ENCODE measurements around the gene C12orf76.

DNA sequence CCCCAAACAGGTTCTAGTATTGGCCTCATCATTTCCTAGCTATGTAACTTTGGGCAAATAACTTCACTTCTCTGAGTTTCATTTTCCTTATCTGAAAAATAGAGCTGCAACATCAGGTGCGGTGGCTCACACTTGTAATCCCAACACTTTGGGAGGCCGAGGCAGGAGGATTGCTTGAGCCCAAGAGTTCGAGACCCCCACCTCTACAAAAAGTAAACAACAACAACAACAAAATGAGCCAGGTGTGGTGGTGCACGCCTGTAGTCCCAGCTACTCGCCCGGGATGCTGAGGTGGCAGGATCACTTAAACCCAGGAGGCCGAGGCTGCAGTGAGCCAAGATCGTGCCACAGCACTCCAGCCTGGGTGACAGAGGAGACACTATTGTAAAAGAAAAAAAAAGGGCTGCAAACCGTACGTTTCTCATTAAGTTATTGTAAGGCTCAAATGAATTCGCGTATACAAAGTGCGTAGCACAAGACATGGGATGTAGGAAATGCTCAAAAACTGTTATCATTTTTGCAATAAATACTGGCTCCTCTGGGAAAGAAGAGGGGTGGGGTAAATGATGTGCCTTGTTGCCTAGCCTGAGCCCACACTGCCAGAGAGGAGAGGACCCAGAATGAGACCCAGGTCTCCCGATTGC lies 903 bp downstream of the C12orf76 start:
- TF ChIP-seq, protein P1, sequence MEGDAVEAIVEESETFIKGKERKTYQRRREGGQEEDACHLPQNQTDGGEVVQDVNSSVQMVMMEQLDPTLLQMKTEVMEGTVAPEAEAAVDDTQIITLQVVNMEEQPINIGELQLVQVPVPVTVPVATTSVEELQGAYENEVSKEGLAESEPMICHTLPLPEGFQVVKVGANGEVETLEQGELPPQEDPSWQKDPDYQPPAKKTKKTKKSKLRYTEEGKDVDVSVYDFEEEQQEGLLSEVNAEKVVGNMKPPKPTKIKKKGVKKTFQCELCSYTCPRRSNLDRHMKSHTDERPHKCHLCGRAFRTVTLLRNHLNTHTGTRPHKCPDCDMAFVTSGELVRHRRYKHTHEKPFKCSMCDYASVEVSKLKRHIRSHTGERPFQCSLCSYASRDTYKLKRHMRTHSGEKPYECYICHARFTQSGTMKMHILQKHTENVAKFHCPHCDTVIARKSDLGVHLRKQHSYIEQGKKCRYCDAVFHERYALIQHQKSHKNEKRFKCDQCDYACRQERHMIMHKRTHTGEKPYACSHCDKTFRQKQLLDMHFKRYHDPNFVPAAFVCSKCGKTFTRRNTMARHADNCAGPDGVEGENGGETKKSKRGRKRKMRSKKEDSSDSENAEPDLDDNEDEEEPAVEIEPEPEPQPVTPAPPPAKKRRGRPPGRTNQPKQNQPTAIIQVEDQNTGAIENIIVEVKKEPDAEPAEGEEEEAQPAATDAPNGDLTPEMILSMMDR (conservative IDR thresholded peaks at IDR 0.05): no peak
- TF ChIP-seq EZH2 (IDR thresholded peaks at IDR 0.05; ENCODE audit: low read depth): no peak
